CD4-positive, alpha-beta T cell (primary cell): ENCODE measurements around the gene KDM5A. TPM values are rescaled to one million over a fixed set of nuclear protein-coding genes. Genes with fewer than 3 reads are reported as not detected.

Experiments used
- ATAC-seq: fragments of 200-7000 bp; cut with Tn5 transposase; one replicate; pipeline ENCODE4 v1.10.0; 2022; ENCODE audit warnings: mild to moderate bottlenecking; ENCODE audit not compliant: poor library complexity
- CTCF ChIA-PET: fragments of 350-600 bp; sonication (Branson Sonifier 250); formaldehyde crosslinking; loops from one replicate; lab custom pipeline; 2021; ENCODE audit warnings: antibody characterized with exemption, inconsistent platforms; lab: Charles Lee
- POLR2A ChIA-PET: fragments of 350-600 bp; sonication (Branson Sonifier 250); formaldehyde crosslinking; loops from one replicate; lab custom pipeline; 2021; ENCODE audit warnings: antibody characterized with exemption, inconsistent platforms; lab: Charles Lee
- DNase-seq, 14 experiments: peaks; one replicate each; pipeline ENCODE4 v3.0.0-alpha.2; 2013 to 2020; ENCODE audit warnings: mixed read lengths in 2 of 14
- H3K27ac ChIP-seq, 2 donors: one replicate each; pipeline versions ENCODE4 v1.5.1 to v1.7.0; 2013; ENCODE audit warnings: low read length in 2 of 2, low read depth in 1 of 2, mild to moderate bottlenecking in 1 of 2
- H3K27me3 ChIP-seq, 2 experiments: 1 replicate in 1 of 2; 2 replicates in 1 of 2; pipeline versions ENCODE4 v1.6.1 to v1.7.0; 2013; ENCODE audit warnings: low read length in 2 of 2, control low read depth in 1 of 2, mild to moderate bottlenecking in 1 of 2, moderate library complexity in 1 of 2; ENCODE audit not compliant: insufficient read depth in 2 of 2, control insufficient read depth in 1 of 2
- H3K36me3 ChIP-seq: one replicate; pipeline ENCODE4 v1.6.1; 2013; ENCODE audit warnings: low read length, control low read depth; ENCODE audit not compliant: insufficient read depth
- H3K4me1 ChIP-seq: one replicate; pipeline ENCODE4 v1.6.1; 2013; ENCODE audit warnings: low read length, control low read depth; ENCODE audit not compliant: insufficient read depth
- H3K4me3 ChIP-seq: one replicate; pipeline ENCODE4 v1.5.1; 2013; ENCODE audit warnings: mild to moderate bottlenecking, low read length, moderate library complexity
- H3K9me3 ChIP-seq, 2 experiments: 1 replicate in 1 of 2; 2 replicates in 1 of 2; pipeline versions ENCODE4 v1.6.1 to v1.7.0; 2013; ENCODE audit warnings: low read length in 2 of 2, mild to moderate bottlenecking in 2 of 2, control low read depth in 1 of 2, moderate library complexity in 1 of 2; ENCODE audit not compliant: control insufficient read depth in 1 of 2, insufficient read depth in 1 of 2
- H3K27ac Mint-ChIP-seq: one replicate; pipeline ENCODE4 v1.8.0; 2020; ENCODE audit warnings: mixed read lengths
- H3K27me3 Mint-ChIP-seq: one replicate; pipeline ENCODE4 v1.8.0; 2021; ENCODE audit warnings: mixed read lengths
- H3K36me3 Mint-ChIP-seq: one replicate; pipeline ENCODE4 v1.8.0; 2021; ENCODE audit warnings: low read depth, mixed read lengths
- H3K4me1 Mint-ChIP-seq: one replicate; pipeline ENCODE4 v1.8.0; 2021; ENCODE audit warnings: low read depth, mixed read lengths
- H3K4me3 Mint-ChIP-seq: one replicate; pipeline ENCODE4 v1.8.0; 2020; ENCODE audit warnings: mild to moderate bottlenecking, mixed read lengths
- H3K9me3 Mint-ChIP-seq: one replicate; pipeline ENCODE4 v1.8.0; 2020; ENCODE audit warnings: mixed read lengths
- CTCF ChIP-seq: fragments of 200-600 bp; IDR thresholded peaks from one replicate; pipeline ENCODE4 v1.8.0; 2022; ENCODE audit warnings: antibody characterized with exemption, mild to moderate bottlenecking
- intact Hi-C, 2 experiments: fragments of 100-400 bp; cut with DNase I in 1 of 2; cut with micrococcal nuclease in 1 of 2; formaldehyde crosslinking; loops; one replicate each; pipeline versions ENCODE4 v1.15.1 to v1.9.0; 2023 to 2025; cut with DNase I, micrococcal nuclease
- total RNA-seq, 174 experiments: library from RNA in 2 of 174; stranded (reverse) in 2 of 174; gene quantifications; one replicate each; pipeline ENCODE4 v1.2.3 and lab custom pipeline; 2021 to 2026

The KDM5A gene
- total RNA-seq, 2 experiments from 2014 or later, result 149 to 151 TPM

GRCh38 chr12:268483-268840 lies 120.7 kb downstream of the KDM5A start:
- H3K36me3 Mint-ChIP-seq, result no peaks in the 10 kb centered on the region
- H3K36me3 ChIP-seq, result no peaks in the 10 kb centered on the region
- TF ChIP-seq CTCF, result no peak
- no peak overlapping the region for H3K4me3 ChIP-seq
- H3K4me1 ChIP-seq, result no peaks in the 10 kb centered on the region
- no peaks in the 10 kb centered on the region for H3K27me3 Mint-ChIP-seq
- H3K9me3 Mint-ChIP-seq, result no peaks in the 10 kb centered on the region
- ChIA-PET POLR2A (no interaction called here), CTCF (no interaction called here)
- no peak overlapping the region for H3K27ac Mint-ChIP-seq
- H3K4me3 Mint-ChIP-seq, result no peak overlapping the region
- intact Hi-C loops, result no loop called here
- no peak for DNase-seq
- no peaks in the 10 kb centered on the region for H3K9me3 ChIP-seq
- peaks cover 13% of the 10 kb centered on the region for H3K4me1 Mint-ChIP-seq
- no peak for ATAC-seq
- H3K27me3 ChIP-seq, result no peaks in the 10 kb centered on the region
- no peak overlapping the region for H3K27ac ChIP-seq

- no peak for TF ChIP-seq CTCF
- DNase-seq, result no peak
Observed at GRCh38 chr12:267581-268482, 121.3 kb downstream of the KDM5A start.

GRCh38 chr12:265096-265495 lies 124.0 kb downstream of the KDM5A start:
- Histone ChIP-seq H3K4me3 (no peak overlapping the region), H3K36me3 (no peaks in the 10 kb centered on the region), H3K4me1 (no peaks in the 10 kb centered on the region), H3K27ac (no peak overlapping the region), H3K9me3 (no peaks in the 10 kb centered on the region), H3K27me3 (no peaks in the 10 kb centered on the region)
- no peaks in the 10 kb centered on the region for H3K36me3 Mint-ChIP-seq
- no peaks in the 10 kb centered on the region for H3K9me3 Mint-ChIP-seq
- DNase-seq (no peak), ATAC-seq (no peak)
- H3K27ac Mint-ChIP-seq, result peak overlapping the region; percentile 59
- ChIA-PET POLR2A (no interaction called here), CTCF (no interaction called here)
- H3K4me3 Mint-ChIP-seq, result no peak overlapping the region
- H3K4me1 Mint-ChIP-seq, result peaks cover 13% of the 10 kb centered on the region
- peaks cover 4% of the 10 kb centered on the region for H3K27me3 Mint-ChIP-seq
- no peak for TF ChIP-seq CTCF
- intact Hi-C loops, result no loop called here

More at GRCh38 chr12:267581-268482, 121.3 kb downstream of the KDM5A start:
- ATAC-seq, result no peak
- Mint-ChIP-seq H3K4me3 (no peak overlapping the region), H3K36me3 (no peaks in the 10 kb centered on the region), H3K4me1 (peaks cover 13% of the 10 kb centered on the region), H3K9me3 (no peaks in the 10 kb centered on the region), H3K27ac (no peak overlapping the region), H3K27me3 (no peaks in the 10 kb centered on the region)
- ChIA-PET POLR2A (no interaction called here), CTCF (no interaction called here)
- Histone ChIP-seq H3K27ac (no peak overlapping the region), H3K4me1 (no peaks in the 10 kb centered on the region), H3K9me3 (no peaks in the 10 kb centered on the region), H3K4me3 (no peak overlapping the region), H3K36me3 (no peaks in the 10 kb centered on the region), H3K27me3 (no peaks in the 10 kb centered on the region)
- intact Hi-C loops, result no loop called here
